ENCODE results near the gene ABO. TPM values are rescaled to one million over a fixed set of nuclear protein-coding genes. Genes with fewer than 3 reads are reported as not detected.

ABO gene
- total RNA-seq, 1 experiment from 2014 or later, result not detected

Small RNA genes within 50 kb of the gene (small RNA-seq; reads per million reads assigned to genes)
- 0 reads per million in 2 experiments for gene RF00019

Other genes starting within 250 kb of the ABO start
- 58.8 and 64.3 TPM in 2 replicates for gene GTF3C5, start 244.2 kb downstream of the ABO start, total RNA-seq (2014; rRNA removed; shearing (Covaris generic))
- gene CEL, start 213.2 kb downstream of the ABO start, total RNA-seq (2014; rRNA removed; shearing (Covaris generic)), result 0.11 TPM in 1 of 2 replicates, not detected in the other
- 22.4 and 26.6 TPM in 2 replicates for gene RALGDS, start 154.0 kb downstream of the ABO start, total RNA-seq (2014; rRNA removed; shearing (Covaris generic))
- not detected in 2 replicates for gene GBGT1, start 111.3 kb downstream of the ABO start, total RNA-seq (2014; rRNA removed; shearing (Covaris generic))
- gene OBP2B, start 66.0 kb downstream of the ABO start, total RNA-seq (2014; rRNA removed; shearing (Covaris generic)), result not detected in 2 replicates
- gene SURF6, start 61.0 kb upstream of the ABO start, total RNA-seq (2014; rRNA removed; shearing (Covaris generic)), result 28.7 and 32.3 TPM in 2 replicates
- 19.3 and 20.5 TPM in 2 replicates for gene MED22, start 72.9 kb upstream of the ABO start, total RNA-seq (2014; rRNA removed; shearing (Covaris generic))
- 2,381 and 2,529 TPM in 2 replicates for gene RPL7A, start 73.0 kb upstream of the ABO start, total RNA-seq (2014; rRNA removed; shearing (Covaris generic))
- gene SURF1, start 81.3 kb upstream of the ABO start, total RNA-seq (2014; rRNA removed; shearing (Covaris generic)), result 50.3 and 64.2 TPM in 2 replicates
- gene SURF2, start 81.3 kb upstream of the ABO start, total RNA-seq (2014; rRNA removed; shearing (Covaris generic)), result 35.8 and 39.3 TPM in 2 replicates
- 469 and 490 TPM in 2 replicates for gene SURF4, start 100.9 kb upstream of the ABO start, total RNA-seq (2014; rRNA removed; shearing (Covaris generic))
- 1.4 and 1.7 TPM in 2 replicates for gene STKLD1, start 101.2 kb upstream of the ABO start, total RNA-seq (2014; rRNA removed; shearing (Covaris generic))
- gene REXO4, start 142.8 kb upstream of the ABO start, total RNA-seq (2014; rRNA removed; shearing (Covaris generic)), result 27.3 and 29.2 TPM in 2 replicates
- 0.67 and 1.7 TPM in 2 replicates for gene ADAMTS13, start 147.2 kb upstream of the ABO start, total RNA-seq (2014; rRNA removed; shearing (Covaris generic))
- 2.9 and 3.6 TPM in 2 replicates for gene CACFD1, start 184.8 kb upstream of the ABO start, total RNA-seq (2014; rRNA removed; shearing (Covaris generic))
- gene SLC2A6, start 203.9 kb upstream of the ABO start, total RNA-seq (2014; rRNA removed; shearing (Covaris generic)), result 5.0 and 7.1 TPM in 2 replicates
- not detected in 2 replicates for gene MYMK, start 249.8 kb upstream of the ABO start, total RNA-seq (2014; rRNA removed; shearing (Covaris generic))

Measured in SK-MEL-5 (cell line).